A673 (cell line): ENCODE results near the gene RNF217. TPM values are rescaled to one million over a fixed set of nuclear protein-coding genes. Genes with fewer than 3 reads are reported as not detected.

Experiments used
- BruUV-seq: library from RNA; stranded (reverse); fragments of 400-500 nt; replicated peaks from 2 replicates; lab custom pipeline; 2021; lab: Mats Ljungman, UMichigan
- CTCF ChIA-PET: fragments of 300-600 bp; sonication (Branson Sonifier 250); formaldehyde crosslinking; loops from one replicate; lab custom pipeline; 2022; ENCODE audit warnings: antibody characterized with exemption; lab: Charles Lee
- POLR2A ChIA-PET: fragments of 300-600 bp; sonication (Branson Sonifier 250); formaldehyde crosslinking; loops from one replicate; lab custom pipeline; 2022; ENCODE audit warnings: antibody characterized with exemption; ENCODE audit not compliant: low non-redundant PET; lab: Charles Lee
- DNase-seq: peaks from one replicate; pipeline ENCODE4 v3.0.0-alpha.2; 2015; ENCODE audit warnings: low spot score
- H3K27ac ChIP-seq: fragments of 200-600 bp; sonication (generic); 2 replicates; pipeline ENCODE4 v1.5.1; 2016; ENCODE audit warnings: mixed run types, low read depth, mild to moderate bottlenecking, mixed read lengths, antibody characterized with exemption, low read length; ENCODE audit not compliant: poor library complexity, severe bottlenecking
- H3K27me3 ChIP-seq: fragments of 200-600 bp; sonication (generic); replicated peaks from 2 replicates; pipeline ENCODE4 v1.6.1; 2017; ENCODE audit warnings: mixed run types, low read depth, mild to moderate bottlenecking, mixed read lengths, antibody characterized with exemption, low read length; ENCODE audit not compliant: insufficient read depth, poor library complexity
- H3K36me3 ChIP-seq: fragments of 200-600 bp; sonication (generic); 2 replicates; pipeline ENCODE4 v1.6.1; 2016; ENCODE audit warnings: mixed run types, mild to moderate bottlenecking, mixed read lengths, antibody characterized with exemption, low read length; ENCODE audit not compliant: insufficient read depth, poor library complexity, severe bottlenecking
- H3K4me1 ChIP-seq: fragments of 200-600 bp; sonication (generic); 2 replicates; pipeline ENCODE4 v1.6.1; 2017; ENCODE audit warnings: mixed run types, mild to moderate bottlenecking, mixed read lengths, antibody characterized with exemption, low read length; ENCODE audit not compliant: insufficient read depth, poor library complexity, severe bottlenecking
- H3K4me3 ChIP-seq: fragments of 200-600 bp; sonication (generic); 2 replicates; pipeline ENCODE4 v1.5.1; 2016; ENCODE audit warnings: low read depth, mixed run types, mild to moderate bottlenecking, mixed read lengths, low read length; ENCODE audit not compliant: poor library complexity, severe bottlenecking
- H3K9me3 ChIP-seq: fragments of 200-600 bp; sonication (generic); 2 replicates; pipeline ENCODE4 v1.6.1; 2016; ENCODE audit warnings: mixed run types, low read depth, mild to moderate bottlenecking, mixed read lengths, antibody characterized with exemption, low read length; ENCODE audit not compliant: poor library complexity, severe bottlenecking
- EZH2 ChIP-seq: fragments of 200-600 bp; sonication (generic); IDR thresholded peaks from 2 replicates; pipeline ENCODE4 v1.6.1; 2017; ENCODE audit warnings: borderline replicate concordance, low read depth, mild to moderate bottlenecking, mixed read lengths, antibody characterized with exemption, low read length; ENCODE audit not compliant: poor library complexity, severe bottlenecking
- intact Hi-C: fragments of 100-400 bp; cut with micrococcal nuclease; formaldehyde crosslinking; loops from one replicate; pipeline ENCODE4 v1.10.0; 2022; ENCODE audit not compliant: unreplicated experiment
- total RNA-seq: library from RNA; stranded (reverse); gene quantifications from 2 replicates; pipeline ENCODE4 v1.2.3, GENCODE V29; 2021
- TF ChIP-seq, protein P1 (sequence below): fragments of 300-800, 200-600 bp; sonication (generic); conservative IDR thresholded peaks from 2 replicates; pipeline ENCODE4 v1.5.1; 2017; ENCODE audit warnings: low read depth, mild to moderate bottlenecking, antibody characterized with exemption, low read length, moderate library complexity, mixed read lengths

Gene RNF217
- total RNA-seq, 1 experiment from 2014 or later = 20.6 TPM

DNA sequence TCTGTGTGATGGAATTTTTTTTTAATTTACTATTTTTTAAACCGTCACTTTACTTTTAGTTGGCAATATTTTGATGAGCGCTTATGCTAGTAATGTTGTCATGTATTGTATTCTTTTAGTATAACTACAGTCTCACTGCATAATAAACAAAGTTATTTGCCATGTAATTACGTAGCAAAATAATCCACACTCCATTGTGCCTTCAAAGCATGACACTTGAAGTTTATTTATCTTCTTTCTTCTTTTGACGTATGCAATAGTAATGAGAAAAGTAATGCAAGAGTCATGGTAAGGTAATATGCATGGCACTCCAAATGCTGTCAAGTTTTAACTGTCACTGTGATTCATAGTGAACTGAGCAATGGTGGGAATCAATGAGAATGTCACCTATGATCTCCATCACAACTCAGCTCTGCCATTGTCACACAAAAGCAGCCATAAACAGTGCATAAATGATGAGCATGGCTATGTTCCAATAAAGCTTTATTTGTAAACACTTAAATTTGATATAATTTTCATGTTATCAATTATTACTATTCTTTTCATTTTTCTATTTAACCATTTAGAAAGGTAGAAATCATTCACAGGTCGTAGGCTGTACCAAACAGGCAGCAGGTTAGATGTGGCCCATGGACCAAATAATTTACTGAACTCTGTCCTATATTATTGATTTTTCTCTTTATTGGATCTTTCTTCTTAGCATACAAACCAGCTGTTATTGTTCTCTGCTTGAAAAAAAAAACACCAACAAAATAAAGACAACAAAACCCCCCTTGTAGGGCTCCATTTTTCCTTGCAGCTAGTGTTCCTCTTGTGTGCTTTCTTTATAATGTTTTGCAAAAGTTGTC is 27.1 kb downstream of the RNF217 start:
- ChIA-PET POLR2A (no interaction called here), CTCF (no interaction called here)
- TF ChIP-seq, protein P1, sequence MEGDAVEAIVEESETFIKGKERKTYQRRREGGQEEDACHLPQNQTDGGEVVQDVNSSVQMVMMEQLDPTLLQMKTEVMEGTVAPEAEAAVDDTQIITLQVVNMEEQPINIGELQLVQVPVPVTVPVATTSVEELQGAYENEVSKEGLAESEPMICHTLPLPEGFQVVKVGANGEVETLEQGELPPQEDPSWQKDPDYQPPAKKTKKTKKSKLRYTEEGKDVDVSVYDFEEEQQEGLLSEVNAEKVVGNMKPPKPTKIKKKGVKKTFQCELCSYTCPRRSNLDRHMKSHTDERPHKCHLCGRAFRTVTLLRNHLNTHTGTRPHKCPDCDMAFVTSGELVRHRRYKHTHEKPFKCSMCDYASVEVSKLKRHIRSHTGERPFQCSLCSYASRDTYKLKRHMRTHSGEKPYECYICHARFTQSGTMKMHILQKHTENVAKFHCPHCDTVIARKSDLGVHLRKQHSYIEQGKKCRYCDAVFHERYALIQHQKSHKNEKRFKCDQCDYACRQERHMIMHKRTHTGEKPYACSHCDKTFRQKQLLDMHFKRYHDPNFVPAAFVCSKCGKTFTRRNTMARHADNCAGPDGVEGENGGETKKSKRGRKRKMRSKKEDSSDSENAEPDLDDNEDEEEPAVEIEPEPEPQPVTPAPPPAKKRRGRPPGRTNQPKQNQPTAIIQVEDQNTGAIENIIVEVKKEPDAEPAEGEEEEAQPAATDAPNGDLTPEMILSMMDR = no peak
- no peak for TF ChIP-seq EZH2
- H3K9me3 ChIP-seq = peaks cover 8% of the 10 kb centered on the region
- intact Hi-C loops = no loop called here
- no peak overlapping the region for H3K4me3 ChIP-seq
- H3K4me1 ChIP-seq = peaks cover 31% of the 10 kb centered on the region
- no peaks in the 10 kb centered on the region for H3K27me3 ChIP-seq
- H3K27ac ChIP-seq = no peak overlapping the region
- no TSS peak for BruUV-seq
- no peak for DNase-seq
- peaks cover 11% of the 10 kb centered on the region for H3K36me3 ChIP-seq

DNA sequence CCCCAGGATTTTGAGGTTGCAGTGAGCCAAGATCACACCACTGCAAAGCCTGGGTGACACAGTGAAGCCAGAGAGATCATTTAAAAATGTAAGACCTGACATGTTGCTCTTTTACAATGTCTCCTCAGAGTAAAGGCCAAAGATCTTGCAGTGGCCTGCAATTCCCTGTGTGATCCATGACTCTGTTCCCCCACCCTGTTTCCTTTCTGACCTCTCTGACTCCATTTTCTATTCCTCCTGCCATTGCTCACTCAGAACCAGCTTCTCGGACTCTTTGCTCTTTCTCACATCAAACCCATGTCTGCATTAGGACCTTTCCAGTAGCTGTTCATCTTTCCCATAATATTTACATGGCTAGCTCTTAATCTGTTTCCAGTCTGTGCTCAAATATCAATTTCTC is 28.8 kb downstream of the RNF217 start:
- Histone ChIP-seq H3K4me3 (no peak overlapping the region), H3K27me3 (no peaks in the 10 kb centered on the region), H3K36me3 (peaks cover 11% of the 10 kb centered on the region), H3K4me1 (peaks cover 20% of the 10 kb centered on the region), H3K27ac (no peak overlapping the region), H3K9me3 (peaks cover 8% of the 10 kb centered on the region)
- CTCF ChIA-PET = no interaction called here
- intact Hi-C loops = no loop called here
- TF ChIP-seq, protein P1 = no peak
- no peak for TF ChIP-seq EZH2
- no TSS peak for BruUV-seq
- DNase-seq = no peak
- POLR2A ChIA-PET = no interaction called here

DNA sequence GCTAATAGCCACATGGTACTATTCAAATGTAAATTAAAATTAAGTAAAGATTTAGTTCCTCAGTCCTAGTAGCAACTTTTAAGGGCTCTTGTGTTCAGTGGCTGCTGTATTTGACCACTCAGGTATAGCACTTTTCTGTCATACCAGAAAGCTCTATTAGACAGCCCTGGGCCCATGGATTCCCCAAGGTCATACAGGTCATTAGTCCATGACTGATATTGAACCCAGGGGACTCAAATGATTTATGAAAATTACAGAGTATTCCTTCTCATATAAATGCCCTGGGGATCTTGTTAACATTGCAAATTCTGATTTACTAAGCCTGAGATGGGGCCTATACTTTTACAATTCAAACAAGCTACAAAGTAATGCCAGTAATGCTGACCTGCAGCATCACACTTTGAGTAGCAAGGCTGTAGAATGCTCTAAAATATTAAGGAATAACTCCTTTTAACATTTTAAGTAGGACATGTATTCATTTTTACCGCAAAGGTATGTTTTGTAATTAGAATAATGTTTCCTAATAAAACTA is 29.6 kb downstream of the RNF217 start:
- ChIA-PET CTCF (no interaction called here), POLR2A (no interaction called here)
- Histone ChIP-seq H3K36me3 (peaks cover 11% of the 10 kb centered on the region), H3K4me1 (peaks cover 13% of the 10 kb centered on the region), H3K27ac (no peak overlapping the region), H3K27me3 (no peaks in the 10 kb centered on the region), H3K4me3 (no peak overlapping the region), H3K9me3 (peaks cover 8% of the 10 kb centered on the region)
- BruUV-seq = no TSS peak
- intact Hi-C loops = no loop called here
- DNase-seq = no peak
- no peak for TF ChIP-seq EZH2
- TF ChIP-seq, protein P1 = no peak
